OCI-LY3 (cell line): Measurements from ENCODE around the gene GABRG3.

Experiments
- H2AFZ ChIP-seq: fragments of 200-600, 300-600 bp; shearing (Covaris generic); 2 replicates; pipeline ENCODE4 v1.6.0; 2014; ENCODE audit warnings: antibody characterized with exemption, low read depth, low read length
- H3K27ac ChIP-seq: fragments of 200-600, 300-600 bp; sonication (generic); 2 replicates; pipeline ENCODE4 v1.5.1; 2014; ENCODE audit warnings: mild to moderate bottlenecking, low read length, moderate library complexity, mixed read lengths
- H3K27me3 ChIP-seq: fragments of 200-600, 300-600 bp; sonication (generic); 2 replicates; pipeline ENCODE4 v1.6.1; 2014; ENCODE audit warnings: low read depth, low read length, mixed read lengths
- H3K36me3 ChIP-seq: fragments of 200-600, 300-600 bp; sonication (generic); replicated peaks from 2 replicates; pipeline ENCODE3; 2014; ENCODE audit warnings: low read depth, low read length, mixed read lengths
- H3K4me1 ChIP-seq: fragments of 300-600, 200-600 bp; sonication (generic); 2 replicates; pipeline ENCODE4 v1.6.1; 2014; ENCODE audit warnings: low read length, mixed read lengths
- H3K4me2 ChIP-seq: fragments of 200-600, 300-600 bp; sonication (generic); 2 replicates; pipeline ENCODE4 v1.6.1; 2014; ENCODE audit warnings: low read length, mixed read lengths
- H3K4me3 ChIP-seq: fragments of 300-600, 200-600 bp; sonication (generic); 2 replicates; pipeline ENCODE4 v1.5.1; 2014; ENCODE audit warnings: antibody characterized with exemption, mild to moderate bottlenecking, low read length, moderate library complexity
- H3K79me2 ChIP-seq: fragments of 300-600, 200-600 bp; shearing (Covaris generic); 2 replicates; pipeline ENCODE4 v1.6.1; 2014; ENCODE audit warnings: mild to moderate bottlenecking, low read length, mixed read lengths
- H3K9ac ChIP-seq: fragments of 300-600, 200-600 bp; shearing (Covaris generic); 2 replicates; pipeline ENCODE4 v1.6.0; 2014; ENCODE audit warnings: mild to moderate bottlenecking, low read length, moderate library complexity
- H3K9me3 ChIP-seq: fragments of 200-600, 300-600 bp; shearing (Covaris generic); 2 replicates; pipeline ENCODE4 v1.6.1; 2014; ENCODE audit warnings: low read length, mixed read lengths; ENCODE audit not compliant: insufficient read depth
- H4K20me1 ChIP-seq: fragments of 200-600, 300-600 bp; sonication (generic); 2 replicates; pipeline ENCODE4 v1.6.1; 2016; ENCODE audit warnings: low read length, mixed read lengths; ENCODE audit not compliant: insufficient read depth
- EZH2phosphoT487 ChIP-seq: fragments of 200-600 bp; shearing (Covaris generic); IDR thresholded peaks from 2 replicates; pipeline ENCODE4 v1.6.1; 2018; ENCODE audit warnings: antibody characterized with exemption, mixed run types, low read depth
- TF ChIP-seq, protein P1 (sequence below): fragments of 200-600, 300-600 bp; sonication (generic); IDR thresholded peaks from 2 replicates; pipeline ENCODE4 v1.5.1; 2014; ENCODE audit warnings: antibody characterized with exemption, low read length, low read depth

GABRG3 gene

DNA sequence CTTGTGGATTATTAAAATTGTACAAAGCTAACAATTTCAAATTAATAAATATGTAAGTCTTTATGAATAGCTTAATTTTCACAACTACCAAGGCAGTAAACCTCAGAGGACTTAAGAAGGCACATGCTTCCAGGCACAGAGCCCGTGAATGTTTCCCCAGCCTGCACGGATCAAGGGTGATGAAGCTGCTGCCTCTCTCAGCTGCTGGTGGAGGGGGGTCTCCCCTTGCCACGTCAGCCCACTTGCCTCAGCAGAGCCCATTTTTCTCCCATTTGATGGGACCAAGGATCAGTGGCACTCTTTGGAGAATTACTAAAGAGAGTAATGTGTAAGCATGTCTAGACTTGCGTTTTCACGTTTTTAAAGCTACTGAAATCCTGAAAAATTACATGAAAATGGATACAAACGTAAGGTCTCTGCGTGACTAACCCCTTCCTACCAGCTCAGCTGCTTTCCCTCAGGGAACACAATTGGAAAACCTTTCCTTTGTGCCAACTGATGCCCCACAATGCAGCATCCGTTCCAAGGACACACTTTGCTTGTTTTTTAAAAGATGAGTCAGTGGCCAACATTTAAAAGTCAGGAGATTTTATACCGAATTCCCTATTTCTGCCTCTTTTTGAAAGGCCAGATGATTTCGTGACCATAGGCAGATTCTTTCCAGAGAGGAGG lies 494.1 kb downstream of the GABRG3 start:
- H2AFZ ChIP-seq: no peak overlapping the region
- H4K20me1 ChIP-seq: no peaks in the 10 kb centered on the region
- no peak overlapping the region for H3K4me3 ChIP-seq
- no peaks in the 10 kb centered on the region for H3K4me1 ChIP-seq
- no peak overlapping the region for H3K9ac ChIP-seq
- H3K4me2 ChIP-seq: no peak overlapping the region
- no peak overlapping the region for H3K27ac ChIP-seq
- TF ChIP-seq EZH2phosphoT487: no peak
- H3K27me3 ChIP-seq: no peaks in the 10 kb centered on the region
- H3K9me3 ChIP-seq: no peaks in the 10 kb centered on the region; the same call in 1 of the 2 replicates
- no peaks in the 10 kb centered on the region for H3K36me3 ChIP-seq
- H3K79me2 ChIP-seq: no peaks in the 10 kb centered on the region

DNA sequence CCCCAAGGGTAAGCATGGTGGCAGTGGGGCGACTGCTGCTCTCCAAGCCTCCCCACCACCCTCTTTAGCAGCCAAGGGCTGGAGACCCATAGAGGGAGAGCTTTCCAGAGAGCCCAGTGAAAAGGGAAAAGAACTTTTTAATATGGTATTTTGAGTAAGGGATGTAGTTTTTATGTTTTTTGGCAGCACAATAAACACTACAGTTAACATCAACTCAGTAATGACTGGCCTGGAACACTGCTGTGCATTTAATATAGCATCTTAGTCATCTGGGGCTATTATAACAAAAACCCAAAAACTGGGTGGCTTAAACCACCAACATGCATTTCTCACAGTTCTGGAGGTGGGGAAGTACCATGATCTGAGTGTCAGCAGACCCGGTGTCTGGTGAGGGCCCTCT lies 495.8 kb downstream of the GABRG3 start:
- Histone ChIP-seq H3K79me2 (no peaks in the 10 kb centered on the region), H3K27ac (no peak overlapping the region), H3K9me3 (no peaks in the 10 kb centered on the region), H2AFZ (no peak overlapping the region), H3K9ac (no peak overlapping the region), H3K4me2 (no peak overlapping the region), H3K27me3 (no peaks in the 10 kb centered on the region), H3K36me3 (no peaks in the 10 kb centered on the region), H3K4me1 (no peaks in the 10 kb centered on the region), H3K4me3 (no peak overlapping the region), H4K20me1 (no peaks in the 10 kb centered on the region)
- TF ChIP-seq, protein P1, sequence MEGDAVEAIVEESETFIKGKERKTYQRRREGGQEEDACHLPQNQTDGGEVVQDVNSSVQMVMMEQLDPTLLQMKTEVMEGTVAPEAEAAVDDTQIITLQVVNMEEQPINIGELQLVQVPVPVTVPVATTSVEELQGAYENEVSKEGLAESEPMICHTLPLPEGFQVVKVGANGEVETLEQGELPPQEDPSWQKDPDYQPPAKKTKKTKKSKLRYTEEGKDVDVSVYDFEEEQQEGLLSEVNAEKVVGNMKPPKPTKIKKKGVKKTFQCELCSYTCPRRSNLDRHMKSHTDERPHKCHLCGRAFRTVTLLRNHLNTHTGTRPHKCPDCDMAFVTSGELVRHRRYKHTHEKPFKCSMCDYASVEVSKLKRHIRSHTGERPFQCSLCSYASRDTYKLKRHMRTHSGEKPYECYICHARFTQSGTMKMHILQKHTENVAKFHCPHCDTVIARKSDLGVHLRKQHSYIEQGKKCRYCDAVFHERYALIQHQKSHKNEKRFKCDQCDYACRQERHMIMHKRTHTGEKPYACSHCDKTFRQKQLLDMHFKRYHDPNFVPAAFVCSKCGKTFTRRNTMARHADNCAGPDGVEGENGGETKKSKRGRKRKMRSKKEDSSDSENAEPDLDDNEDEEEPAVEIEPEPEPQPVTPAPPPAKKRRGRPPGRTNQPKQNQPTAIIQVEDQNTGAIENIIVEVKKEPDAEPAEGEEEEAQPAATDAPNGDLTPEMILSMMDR: no peak
- TF ChIP-seq EZH2phosphoT487: no peak

DNA sequence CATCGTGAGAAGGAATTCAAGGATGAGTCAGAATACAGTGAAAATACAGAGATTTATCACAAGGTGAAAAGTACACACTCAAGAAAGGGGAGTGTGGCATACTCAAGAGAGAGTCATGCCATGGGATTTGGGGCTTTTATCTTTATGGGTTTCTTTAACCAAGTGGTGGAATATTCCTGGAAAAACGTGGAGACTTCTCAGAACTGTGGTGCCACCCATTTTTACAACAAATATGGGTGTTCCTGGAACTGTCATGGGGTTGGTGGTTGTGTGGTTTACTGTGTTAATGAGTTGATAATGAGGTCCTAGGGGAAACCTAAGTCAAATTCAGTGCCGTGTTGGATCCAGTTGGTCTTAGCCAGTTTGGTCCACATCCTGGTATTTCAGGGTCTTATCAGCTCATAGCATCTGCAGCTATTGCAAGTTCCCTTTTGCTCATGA lies 497.2 kb downstream of the GABRG3 start:
- no peak overlapping the region for H3K27ac ChIP-seq
- H4K20me1 ChIP-seq: no peaks in the 10 kb centered on the region
- no peaks in the 10 kb centered on the region for H3K36me3 ChIP-seq
- H3K27me3 ChIP-seq: no peaks in the 10 kb centered on the region
- H3K4me2 ChIP-seq: no peak overlapping the region
- no peaks in the 10 kb centered on the region for H3K9me3 ChIP-seq
- no peak overlapping the region for H2AFZ ChIP-seq
- H3K9ac ChIP-seq: no peak overlapping the region
- H3K4me1 ChIP-seq: no peaks in the 10 kb centered on the region
- no peak overlapping the region for H3K4me3 ChIP-seq
- H3K79me2 ChIP-seq: no peaks in the 10 kb centered on the region
- TF ChIP-seq, protein P1: no peak
- no peak for TF ChIP-seq EZH2phosphoT487

DNA sequence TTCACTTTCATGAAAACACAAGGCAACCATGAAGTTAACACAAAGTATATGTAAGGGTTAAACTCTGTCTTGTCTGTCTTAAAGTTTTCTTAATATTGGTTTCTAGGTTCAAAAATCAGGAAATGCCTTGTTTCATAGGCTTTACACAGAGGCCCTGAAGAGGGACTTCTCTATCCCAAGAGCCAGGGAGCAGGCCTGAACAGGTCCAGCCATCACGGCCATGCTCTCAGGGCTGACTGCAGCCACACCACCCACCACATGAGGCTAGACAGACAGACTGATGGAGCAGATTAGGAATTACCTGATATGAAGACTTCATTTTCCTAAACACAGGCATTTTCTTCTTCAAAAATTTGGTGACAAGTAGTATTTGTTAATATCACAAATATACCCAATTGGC lies 502.9 kb downstream of the GABRG3 start:
- Histone ChIP-seq H3K27ac (no peak overlapping the region), H3K4me3 (no peak overlapping the region), H2AFZ (no peak overlapping the region), H3K79me2 (no peaks in the 10 kb centered on the region), H3K36me3 (no peaks in the 10 kb centered on the region), H4K20me1 (no peaks in the 10 kb centered on the region), H3K4me1 (no peaks in the 10 kb centered on the region), H3K27me3 (no peaks in the 10 kb centered on the region), H3K9ac (no peak overlapping the region), H3K4me2 (no peak overlapping the region), H3K9me3 (no peaks in the 10 kb centered on the region)
- no peak for TF ChIP-seq EZH2phosphoT487
- TF ChIP-seq, protein P1: no peak
